ELF-1 (cell line): ENCODE measurements around the gene LOC128125822.
"Not testable (repeated sequence)": the region's sequence is repeated elsewhere in the genome, so short reads cannot be mapped to it uniquely, and the experiment has no call there.

Experiments used
- DNase-seq: peaks from one replicate; pipeline ENCODE4 v3.0.0-alpha.2; 2016; ENCODE audit warnings: low read depth, low spot score

Gene LOC128125822

DNA sequence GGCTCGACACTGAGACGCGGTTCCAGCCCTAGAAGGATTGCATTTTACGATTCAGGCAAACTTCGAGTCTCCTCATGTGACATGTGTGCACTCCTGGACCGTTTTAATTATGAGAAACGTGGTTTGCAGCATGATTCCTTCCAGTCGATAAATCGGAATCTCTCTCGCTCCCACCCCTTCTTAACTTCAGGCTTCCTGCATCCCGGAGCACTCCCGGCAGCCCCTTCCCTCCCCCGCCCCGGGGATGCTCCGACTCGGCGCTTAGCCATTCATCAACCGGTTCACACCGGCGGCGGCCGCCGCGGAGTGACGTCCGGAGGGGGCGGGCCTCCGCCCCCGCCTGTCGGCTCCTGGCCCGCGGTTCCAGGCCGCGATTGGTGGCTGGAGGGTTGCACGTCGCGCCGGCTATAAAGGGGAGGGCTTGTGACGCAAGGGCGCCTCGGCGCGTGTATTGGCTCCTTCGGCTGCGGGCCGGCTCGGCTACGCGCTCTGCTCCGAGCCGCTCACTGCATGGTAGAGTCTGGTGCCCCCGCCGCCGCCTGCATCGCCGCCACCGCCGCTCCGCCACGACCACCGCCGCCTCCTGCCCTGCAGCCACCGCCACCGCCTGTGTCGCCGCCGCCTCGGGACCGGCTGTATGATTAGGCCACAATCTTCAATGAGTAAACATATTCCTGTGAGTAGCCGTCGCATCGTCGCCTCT, at the start of gene LOC128125822, which contains the start of gene PTP4A1:
LOC128125822 (plus strand) TSS at position 437 of the 703 bp plus-strand sequence.
PTP4A1 (plus strand) TSS at position 437 of the 703 bp plus-strand sequence. CDS start 4,401 bp downstream, outside the sequence.
- peak; percentile 99 for DNase-seq

DNA sequence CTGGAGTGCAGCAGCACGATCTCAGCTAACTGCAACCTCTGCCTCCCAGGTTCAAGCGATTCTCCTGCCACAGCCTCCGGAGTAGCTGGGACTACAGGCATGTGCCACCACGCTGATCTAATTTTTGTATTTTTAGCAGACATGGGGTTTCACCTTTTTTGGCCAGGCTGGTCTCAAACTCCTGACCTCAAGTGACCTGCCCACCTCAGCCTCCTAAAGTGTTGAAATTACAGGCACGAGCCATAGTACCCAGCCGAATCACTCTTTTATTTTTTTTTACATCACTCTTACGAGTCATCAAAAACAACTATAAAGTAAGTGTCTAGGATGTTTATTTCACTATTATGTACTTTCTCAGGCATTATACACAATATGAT, 49.4 kb upstream of the LOC128125822 start:
- DNase-seq: not testable (repeated sequence)

GRCh38 chr6:63523630-63524029, 48.6 kb upstream of the LOC128125822 start:
- no peak for DNase-seq

- DNase-seq: no peak
Measured at GRCh38 chr6:63525186-63525878, 46.9 kb upstream of the LOC128125822 start.

DNA sequence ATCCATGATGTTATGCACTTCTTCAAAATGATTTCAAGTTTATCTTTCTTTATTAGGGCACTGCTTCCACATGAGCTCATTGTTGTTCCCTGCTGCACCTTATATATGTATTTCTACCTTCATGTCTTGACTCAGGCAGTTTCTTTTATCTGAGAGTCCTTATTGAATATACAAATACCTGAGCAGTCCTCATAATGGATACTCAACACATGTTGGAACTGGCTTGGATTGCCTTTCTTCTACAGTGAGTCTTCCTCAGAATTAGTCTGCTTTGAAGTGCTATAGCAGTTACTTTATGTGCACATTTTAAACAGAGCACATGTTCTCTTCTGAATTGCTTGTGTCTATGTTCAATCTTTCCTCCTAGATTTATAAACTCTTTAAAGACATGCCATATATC, 45.3 kb upstream of the LOC128125822 start:
- DNase-seq: no peak

DNA sequence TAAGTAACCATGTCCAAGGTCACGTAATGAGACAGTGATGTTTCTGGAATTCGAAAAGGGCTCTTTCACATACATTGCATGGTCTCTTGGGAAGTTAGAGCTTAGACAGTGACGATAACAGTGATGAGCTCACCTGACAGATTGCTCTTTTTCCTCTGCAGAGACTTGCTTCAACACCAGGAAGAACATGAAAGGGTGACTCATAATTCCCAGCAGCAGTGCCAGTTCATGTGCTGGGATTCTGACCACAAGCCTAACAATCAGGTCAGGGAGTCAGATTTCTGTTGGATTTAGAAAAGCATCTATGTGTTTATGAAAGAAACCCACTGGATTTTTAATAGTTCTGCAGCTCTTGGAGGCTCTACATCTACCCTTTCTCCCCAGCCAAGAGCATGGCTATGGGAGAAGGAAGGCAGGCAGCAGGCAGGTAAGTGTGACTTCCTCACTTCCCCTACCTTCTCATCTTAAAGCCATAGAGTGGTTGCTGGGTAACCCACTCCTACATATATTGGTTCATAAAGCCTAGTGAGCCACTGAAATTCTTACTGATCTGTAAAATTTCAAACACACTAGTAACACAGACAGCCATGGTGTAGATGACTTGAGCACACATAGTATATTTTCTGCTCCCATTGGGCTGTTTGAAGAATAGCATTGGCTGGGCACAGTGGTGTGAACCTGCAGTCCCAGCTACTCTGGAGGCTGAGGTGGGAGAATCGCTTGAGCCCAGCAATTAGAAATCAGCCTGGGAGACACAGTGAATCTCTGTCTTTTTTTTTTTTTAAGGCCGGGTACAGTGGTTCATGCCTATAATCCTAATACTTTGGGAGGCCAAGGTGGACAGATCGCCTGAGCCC, 44.4 kb upstream of the LOC128125822 start:
- peak; percentile 34 for DNase-seq

- no peak for DNase-seq
Measured at GRCh38 chr6:63529498-63529897, 42.8 kb upstream of the LOC128125822 start.

DNA sequence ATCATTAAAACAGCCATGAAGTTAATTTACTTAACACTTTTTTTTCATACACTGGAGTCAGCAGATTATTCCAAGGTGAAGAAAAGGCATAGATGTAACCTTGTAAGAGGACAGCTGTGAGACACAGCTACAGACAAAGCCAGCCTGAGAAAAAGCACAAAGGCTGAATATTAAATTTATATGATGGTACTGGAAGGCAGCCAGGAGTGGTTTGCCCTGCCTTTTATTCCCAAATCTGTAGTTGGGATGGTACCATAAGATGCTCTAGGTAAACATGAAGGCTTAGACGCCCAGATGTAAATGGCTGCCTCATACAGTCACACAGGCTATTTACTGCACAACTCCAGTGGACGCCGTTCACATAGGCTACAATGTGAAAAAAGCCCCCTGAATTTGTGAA, 42.1 kb upstream of the LOC128125822 start:
- DNase-seq: no peak

DNA sequence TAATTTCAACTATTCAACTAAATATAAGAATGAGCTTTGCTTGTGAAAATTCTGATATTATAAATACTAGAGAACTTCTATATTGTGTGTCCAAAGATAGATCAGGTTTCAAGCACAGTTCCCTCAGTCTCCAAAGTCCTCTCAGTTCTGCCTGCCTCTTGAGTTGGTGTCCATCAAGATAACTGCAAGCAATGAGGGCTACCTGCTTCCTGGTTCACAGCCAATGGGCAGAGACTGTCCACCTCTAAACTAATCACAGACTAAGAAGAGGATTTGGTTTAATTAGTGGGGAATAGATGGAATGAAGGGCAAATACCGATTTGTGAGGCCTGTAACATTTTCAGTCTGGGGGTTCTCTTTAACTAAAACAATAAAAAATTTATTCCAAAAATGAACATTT, 41.3 kb upstream of the LOC128125822 start:
- no peak for DNase-seq

DNA sequence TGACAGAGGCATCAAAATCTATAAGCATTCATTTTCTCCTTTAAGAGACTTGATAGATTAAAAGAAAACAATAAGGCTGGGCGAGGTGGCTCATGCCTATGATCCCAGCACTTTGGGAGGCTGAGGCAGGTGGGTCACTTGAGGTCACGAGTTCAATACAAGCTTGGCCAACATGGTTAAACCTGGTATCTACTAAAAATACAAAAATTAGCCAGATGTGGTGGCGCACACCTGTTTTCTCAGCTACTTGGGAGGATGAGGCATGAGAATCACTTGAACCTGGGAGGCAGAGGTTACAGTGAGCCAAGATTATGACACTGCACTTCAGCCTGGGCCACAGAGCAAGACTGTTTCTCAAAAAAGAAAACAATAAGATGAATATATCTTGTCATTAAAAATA, 39.3 kb upstream of the LOC128125822 start:
- no peak for DNase-seq

DNA sequence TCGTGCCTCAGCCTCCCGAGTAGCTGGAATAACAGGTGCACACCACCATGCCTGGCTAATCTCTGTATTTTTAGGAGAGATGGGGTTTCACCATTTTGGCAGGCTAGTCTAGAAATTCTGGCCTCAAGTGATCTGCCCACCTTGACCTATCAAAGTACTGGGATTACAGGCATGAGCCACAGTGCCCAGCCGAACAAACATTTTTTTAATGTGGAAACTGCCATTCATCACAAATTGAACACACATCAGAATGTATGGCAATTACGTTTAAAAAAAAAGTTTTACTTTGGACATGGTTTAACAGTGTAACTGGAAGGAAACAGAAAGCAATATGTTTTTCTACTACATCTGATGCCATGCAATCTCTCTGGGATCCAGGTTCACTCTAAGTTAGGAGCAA, 38.3 kb upstream of the LOC128125822 start:
- DNase-seq: no peak

- DNase-seq: peak; percentile 21
Measured at GRCh38 chr6:63537201-63537958, 34.9 kb upstream of the LOC128125822 start.

GRCh38 chr6:63537959-63538300, 34.4 kb upstream of the LOC128125822 start:
- DNase-seq: no peak

DNA sequence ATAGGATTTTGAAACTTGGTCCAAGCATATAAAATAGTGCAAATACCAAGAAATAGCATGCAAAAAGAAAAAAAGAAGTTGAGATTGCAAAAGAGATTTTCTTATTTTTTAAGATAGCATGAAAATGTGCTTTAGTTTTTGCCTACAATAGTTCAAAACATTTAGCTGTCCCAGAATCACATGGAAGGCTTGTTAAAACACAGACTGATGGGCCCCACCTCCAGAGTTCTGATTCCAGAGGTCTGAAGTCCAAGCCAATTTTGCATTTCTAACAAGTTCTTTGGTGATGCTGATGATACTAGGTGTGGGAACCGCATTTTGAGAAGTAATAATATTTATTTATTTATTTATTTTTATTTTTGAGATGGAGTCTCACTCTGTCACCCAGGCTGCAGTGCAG, 33.7 kb upstream of the LOC128125822 start:
- DNase-seq: no peak

DNA sequence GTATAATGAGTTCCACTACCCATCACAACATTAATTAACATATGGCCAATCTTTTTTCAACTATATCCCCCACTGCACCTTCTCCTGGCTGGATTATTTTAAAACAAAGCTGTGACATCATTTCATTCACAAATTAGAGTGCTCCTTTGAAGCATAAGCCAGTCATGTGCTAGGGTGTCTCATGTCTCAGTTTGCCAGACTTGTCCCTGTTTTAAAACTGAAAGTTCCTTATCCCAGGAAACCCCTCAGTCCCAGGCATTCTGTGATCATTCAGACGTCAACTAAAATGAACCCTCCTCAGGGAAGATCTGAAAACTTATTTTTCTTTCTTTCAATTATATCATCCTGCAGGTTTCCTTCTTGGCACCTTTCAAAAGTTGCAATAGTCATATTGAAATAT, 29.3 kb upstream of the LOC128125822 start:
- no peak for DNase-seq

DNA sequence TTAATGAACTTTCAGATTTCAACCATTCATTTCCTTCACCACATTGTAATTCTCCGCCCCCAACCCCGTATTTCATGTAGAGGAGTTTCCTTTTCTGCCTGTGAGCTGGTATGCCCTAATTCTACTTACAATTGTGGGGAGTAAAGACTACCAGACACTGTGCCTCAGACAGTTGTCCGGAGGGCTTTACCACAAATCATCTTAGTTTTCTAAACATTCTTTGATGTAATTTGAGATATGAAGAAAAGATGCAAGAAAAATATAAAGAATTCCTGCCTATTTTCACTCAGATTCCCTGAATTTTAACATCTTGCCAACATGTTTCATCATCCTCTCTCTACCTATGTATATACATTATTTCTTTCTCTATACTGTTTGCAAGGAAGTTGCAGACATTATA, 28.3 kb upstream of the LOC128125822 start:
- DNase-seq: no peak

DNA sequence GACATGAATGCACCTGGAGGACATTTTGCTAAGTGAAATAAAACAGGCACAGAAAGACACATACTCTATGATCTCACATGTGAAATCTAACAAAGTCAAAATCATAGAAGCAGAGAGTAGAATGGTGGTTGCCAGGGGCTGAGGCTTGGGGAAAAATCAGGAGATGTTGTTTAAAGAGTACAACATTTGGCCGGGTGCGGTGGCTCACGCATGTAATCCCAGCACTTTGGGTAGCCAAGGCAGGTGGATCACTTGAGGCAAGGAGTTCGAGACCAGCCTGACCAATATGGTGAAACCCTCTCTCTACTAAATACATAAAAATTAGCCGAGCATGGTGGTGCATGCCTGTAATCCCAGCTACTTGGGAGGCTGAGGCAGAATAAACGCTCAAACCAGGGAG, 26.0 kb upstream of the LOC128125822 start:
- no peak for DNase-seq

DNA sequence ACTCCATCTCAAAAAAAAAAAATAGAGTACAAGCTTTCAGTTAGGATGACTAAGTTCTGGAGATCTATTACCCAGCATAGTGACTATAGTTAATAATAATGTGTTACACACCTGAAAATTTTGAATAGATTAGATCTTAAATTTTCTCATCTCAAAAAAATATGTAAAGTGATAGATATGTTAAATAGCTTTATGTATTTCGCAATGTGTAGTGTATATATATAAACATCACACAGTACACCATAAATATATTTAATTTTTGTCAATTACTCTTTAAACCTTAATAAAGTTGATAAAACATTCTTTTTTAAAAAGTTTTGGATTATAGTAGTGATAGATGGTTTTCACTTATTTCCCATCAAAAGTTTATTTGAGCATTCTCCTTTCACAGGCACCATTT, 25.6 kb upstream of the LOC128125822 start:
- DNase-seq: no peak

DNA sequence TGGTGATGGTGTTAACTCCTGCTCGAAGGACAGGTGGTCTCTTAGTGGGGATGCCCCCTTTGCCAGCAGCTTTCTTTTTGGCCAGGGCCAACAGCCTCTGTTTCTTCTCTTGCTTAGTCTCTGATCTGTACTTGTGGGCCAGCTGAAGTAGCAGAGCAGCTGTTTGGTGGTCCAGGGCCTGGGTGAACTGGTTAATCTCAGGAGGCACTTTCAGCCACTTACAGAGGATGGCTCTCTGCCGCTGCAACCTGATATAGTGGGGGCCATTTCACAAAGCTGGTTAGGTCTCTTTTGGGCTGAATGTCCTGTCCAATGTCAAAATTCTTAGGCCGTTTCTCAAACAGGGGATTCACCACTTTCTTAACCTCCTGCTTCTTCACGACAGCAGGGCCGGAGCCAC, 23.2 kb upstream of the LOC128125822 start:
- DNase-seq: no peak

GRCh38 chr6:63553208-63553607, 19.1 kb upstream of the LOC128125822 start:
- no peak for DNase-seq

- no peak for DNase-seq
Measured at GRCh38 chr6:63553900-63554299, 18.4 kb upstream of the LOC128125822 start.

- DNase-seq: no peak
Measured at GRCh38 chr6:63554782-63555181, 17.5 kb upstream of the LOC128125822 start.
